Glutamatergic neuron (in vitro differentiated cells): ENCODE measurements around the gene SLC30A3. TPM values are rescaled to one million over a fixed set of nuclear protein-coding genes. Genes with fewer than 3 reads are reported as not detected.

Experiments used
- DNase-seq: peaks from one replicate; pipeline ENCODE4 v3.0.0; 2022
- H3K27ac Mint-ChIP-seq: one replicate; pipeline ENCODE4 v1.8.0; 2020; ENCODE audit warnings: mild to moderate bottlenecking, mixed read lengths, inconsistent platforms; ENCODE audit not compliant: unreplicated experiment
- H3K27me3 Mint-ChIP-seq: one replicate; pipeline ENCODE4 v1.8.0; 2020; ENCODE audit warnings: mild to moderate bottlenecking, moderate library complexity, mixed read lengths, inconsistent platforms; ENCODE audit not compliant: unreplicated experiment
- H3K36me3 Mint-ChIP-seq: one replicate; pipeline ENCODE4 v1.8.0; 2020; ENCODE audit warnings: mild to moderate bottlenecking, mixed read lengths, inconsistent platforms; ENCODE audit not compliant: unreplicated experiment
- H3K4me1 Mint-ChIP-seq: one replicate; pipeline ENCODE4 v1.8.0; 2020; ENCODE audit warnings: mild to moderate bottlenecking, low read depth, mixed read lengths, inconsistent platforms; ENCODE audit not compliant: unreplicated experiment
- H3K4me3 Mint-ChIP-seq: one replicate; pipeline ENCODE4 v1.8.0; 2020; ENCODE audit warnings: mild to moderate bottlenecking, mixed read lengths, inconsistent platforms; ENCODE audit not compliant: unreplicated experiment
- H3K9me3 Mint-ChIP-seq: one replicate; pipeline ENCODE4 v1.8.0; 2020; ENCODE audit warnings: mild to moderate bottlenecking, moderate library complexity, mixed read lengths, inconsistent platforms; ENCODE audit not compliant: unreplicated experiment
- total RNA-seq: library from RNA; stranded (reverse); fragmentation: NEBNext Ultra II Directional; extraction: Animal tissue kit (Norgen Biotek cat#: 25700); gene quantifications from one replicate; pipeline ENCODE4 v1.2.1, GENCODE V29; 2021; ENCODE audit not compliant: unreplicated experiment
- TF ChIP-seq, protein P1 (sequence below): fragments of 200-600 bp; sonication (generic); IDR thresholded peaks from one replicate; pipeline ENCODE4 v1.5.0; 2021; ENCODE audit not compliant: partially characterized antibody, unreplicated experiment

The SLC30A3 gene
- total RNA-seq, 1 donor from 2014 or later: 1.3 TPM

DNA sequence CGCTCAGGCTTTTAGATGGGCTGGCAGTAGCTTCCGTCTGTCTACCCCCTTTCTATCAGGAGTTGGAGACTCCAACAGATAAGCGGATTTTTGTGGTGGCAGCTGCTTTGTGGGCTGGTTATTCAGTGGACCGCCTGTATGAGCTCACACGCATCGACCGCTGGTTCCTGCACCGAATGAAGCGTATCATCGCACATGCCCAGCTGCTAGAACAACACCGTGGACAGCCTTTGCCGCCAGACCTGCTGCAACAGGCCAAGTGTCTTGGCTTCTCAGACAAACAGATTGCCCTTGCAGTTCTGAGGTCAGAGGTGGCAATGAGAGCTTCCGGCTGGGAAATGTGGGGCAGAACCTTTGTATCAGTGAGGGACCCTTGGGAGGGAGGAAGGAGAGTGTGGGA is 30.9 kb downstream of the SLC30A3 start:
- peaks cover 2% of the 10 kb centered on the region for H3K27me3 Mint-ChIP-seq
- H3K4me1 Mint-ChIP-seq: no peaks in the 10 kb centered on the region
- H3K36me3 Mint-ChIP-seq: peaks cover 13% of the 10 kb centered on the region
- TF ChIP-seq, protein P1, sequence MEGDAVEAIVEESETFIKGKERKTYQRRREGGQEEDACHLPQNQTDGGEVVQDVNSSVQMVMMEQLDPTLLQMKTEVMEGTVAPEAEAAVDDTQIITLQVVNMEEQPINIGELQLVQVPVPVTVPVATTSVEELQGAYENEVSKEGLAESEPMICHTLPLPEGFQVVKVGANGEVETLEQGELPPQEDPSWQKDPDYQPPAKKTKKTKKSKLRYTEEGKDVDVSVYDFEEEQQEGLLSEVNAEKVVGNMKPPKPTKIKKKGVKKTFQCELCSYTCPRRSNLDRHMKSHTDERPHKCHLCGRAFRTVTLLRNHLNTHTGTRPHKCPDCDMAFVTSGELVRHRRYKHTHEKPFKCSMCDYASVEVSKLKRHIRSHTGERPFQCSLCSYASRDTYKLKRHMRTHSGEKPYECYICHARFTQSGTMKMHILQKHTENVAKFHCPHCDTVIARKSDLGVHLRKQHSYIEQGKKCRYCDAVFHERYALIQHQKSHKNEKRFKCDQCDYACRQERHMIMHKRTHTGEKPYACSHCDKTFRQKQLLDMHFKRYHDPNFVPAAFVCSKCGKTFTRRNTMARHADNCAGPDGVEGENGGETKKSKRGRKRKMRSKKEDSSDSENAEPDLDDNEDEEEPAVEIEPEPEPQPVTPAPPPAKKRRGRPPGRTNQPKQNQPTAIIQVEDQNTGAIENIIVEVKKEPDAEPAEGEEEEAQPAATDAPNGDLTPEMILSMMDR: no peak
- H3K4me3 Mint-ChIP-seq: no peak overlapping the region
- H3K27ac Mint-ChIP-seq: no peak overlapping the region
- H3K9me3 Mint-ChIP-seq: peaks cover 2% of the 10 kb centered on the region
- DNase-seq: no peak

DNA sequence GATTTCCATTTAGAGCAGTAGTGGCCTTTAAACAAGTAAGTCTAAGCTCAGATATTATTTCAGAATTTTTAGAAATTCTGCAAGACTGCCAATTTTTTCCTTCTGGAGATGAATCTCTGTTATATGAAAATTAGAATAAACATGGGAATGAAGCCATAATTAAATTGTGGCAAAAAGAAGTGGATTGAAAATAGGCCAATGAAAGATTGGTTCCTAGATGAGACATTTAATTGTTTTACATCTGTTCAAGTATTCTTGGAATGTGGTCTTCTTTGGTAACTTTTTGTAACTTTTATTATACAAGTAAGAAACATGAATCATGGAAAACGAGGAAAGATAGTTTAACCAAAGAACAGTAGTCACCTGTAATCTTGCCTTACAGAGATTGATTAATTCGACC is 35.3 kb downstream of the SLC30A3 start:
- no peak overlapping the region for H3K4me3 Mint-ChIP-seq
- no peaks in the 10 kb centered on the region for H3K4me1 Mint-ChIP-seq
- no peaks in the 10 kb centered on the region for H3K36me3 Mint-ChIP-seq
- TF ChIP-seq, protein P1: no peak
- H3K27ac Mint-ChIP-seq: no peak overlapping the region
- peaks cover 5% of the 10 kb centered on the region for H3K27me3 Mint-ChIP-seq
- H3K9me3 Mint-ChIP-seq: no peaks in the 10 kb centered on the region
- no peak for DNase-seq

DNA sequence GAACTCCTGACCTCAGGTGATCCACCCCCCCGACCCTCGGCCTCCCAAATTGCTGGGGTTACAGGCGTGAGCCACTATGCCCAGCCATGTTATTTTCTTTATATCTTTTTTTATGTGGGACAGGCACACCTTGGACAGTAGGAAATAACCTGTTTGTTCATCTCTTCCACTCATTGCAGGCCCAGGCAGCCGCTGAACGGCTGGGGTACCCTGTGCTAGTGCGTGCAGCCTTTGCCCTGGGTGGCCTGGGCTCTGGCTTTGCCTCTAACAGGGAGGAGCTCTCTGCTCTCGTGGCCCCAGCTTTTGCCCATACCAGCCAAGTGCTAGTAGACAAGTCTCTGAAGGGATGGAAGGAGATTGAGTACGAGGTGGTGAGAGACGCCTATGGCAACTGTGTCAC is 37.3 kb downstream of the SLC30A3 start:
- Mint-ChIP-seq H3K27me3 (peaks cover 5% of the 10 kb centered on the region), H3K4me3 (no peak overlapping the region), H3K36me3 (no peaks in the 10 kb centered on the region), H3K9me3 (no peaks in the 10 kb centered on the region), H3K27ac (no peak overlapping the region), H3K4me1 (no peaks in the 10 kb centered on the region)
- TF ChIP-seq, protein P1: no peak
- no peak for DNase-seq

DNA sequence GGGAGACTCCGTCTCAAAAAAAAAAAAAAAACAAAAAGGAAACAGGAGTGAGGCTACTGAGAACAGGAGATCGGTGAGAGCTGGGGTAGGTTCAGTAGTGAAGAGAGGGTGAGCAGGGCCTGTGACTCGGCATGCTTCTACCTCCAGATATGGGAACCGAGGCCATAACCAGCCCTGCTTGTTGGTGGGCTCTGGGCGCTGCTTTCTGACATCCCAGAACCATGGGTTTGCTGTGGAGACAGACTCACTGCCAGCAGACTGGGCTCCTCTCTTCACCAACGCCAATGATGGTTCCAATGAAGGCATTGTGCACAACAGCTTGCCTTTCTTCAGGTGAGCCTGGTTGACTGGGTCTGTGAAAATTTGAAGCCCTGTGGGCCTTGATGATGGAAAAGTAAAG is 39.4 kb downstream of the SLC30A3 start:
- Mint-ChIP-seq H3K27ac (no peak overlapping the region), H3K4me3 (no peak overlapping the region), H3K4me1 (no peaks in the 10 kb centered on the region), H3K36me3 (no peaks in the 10 kb centered on the region), H3K9me3 (no peaks in the 10 kb centered on the region), H3K27me3 (peaks cover 5% of the 10 kb centered on the region)
- DNase-seq: no peak
- TF ChIP-seq, protein P1: no peak

DNA sequence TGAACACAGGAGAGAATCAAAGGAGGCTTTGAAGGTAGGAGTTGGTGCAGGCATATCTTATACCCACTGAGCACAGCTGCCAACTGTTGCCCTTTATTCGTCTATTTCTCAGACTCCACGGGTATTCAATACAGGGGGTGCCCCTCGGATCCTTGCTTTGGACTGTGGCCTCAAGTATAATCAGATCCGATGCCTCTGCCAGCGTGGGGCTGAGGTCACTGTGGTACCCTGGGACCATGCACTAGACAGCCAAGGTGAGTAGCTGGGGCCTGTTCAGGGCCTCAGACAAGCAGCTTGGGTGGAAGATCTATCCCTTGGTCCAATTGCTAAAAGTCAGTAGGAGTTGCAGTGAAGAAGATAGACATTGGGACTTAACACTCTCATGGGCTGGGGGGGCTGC is 40.4 kb downstream of the SLC30A3 start:
- peaks cover 5% of the 10 kb centered on the region for H3K4me1 Mint-ChIP-seq
- H3K9me3 Mint-ChIP-seq: no peaks in the 10 kb centered on the region
- H3K27me3 Mint-ChIP-seq: peaks cover 9% of the 10 kb centered on the region
- H3K36me3 Mint-ChIP-seq: no peaks in the 10 kb centered on the region
- DNase-seq: no peak
- H3K27ac Mint-ChIP-seq: no peak overlapping the region
- TF ChIP-seq, protein P1: no peak
- no peak overlapping the region for H3K4me3 Mint-ChIP-seq
